GM12801 (cell line): ENCODE data around the gene SENP3.

Experiments
- TF ChIP-seq, protein P1 (sequence below): IDR thresholded peaks from one replicate; pipeline ENCODE4 v1.5.1; 2011; ENCODE audit warnings: control low read depth; ENCODE audit not compliant: insufficient read length; ENCODE audit errors: extremely low read depth

Gene SENP3

DNA sequence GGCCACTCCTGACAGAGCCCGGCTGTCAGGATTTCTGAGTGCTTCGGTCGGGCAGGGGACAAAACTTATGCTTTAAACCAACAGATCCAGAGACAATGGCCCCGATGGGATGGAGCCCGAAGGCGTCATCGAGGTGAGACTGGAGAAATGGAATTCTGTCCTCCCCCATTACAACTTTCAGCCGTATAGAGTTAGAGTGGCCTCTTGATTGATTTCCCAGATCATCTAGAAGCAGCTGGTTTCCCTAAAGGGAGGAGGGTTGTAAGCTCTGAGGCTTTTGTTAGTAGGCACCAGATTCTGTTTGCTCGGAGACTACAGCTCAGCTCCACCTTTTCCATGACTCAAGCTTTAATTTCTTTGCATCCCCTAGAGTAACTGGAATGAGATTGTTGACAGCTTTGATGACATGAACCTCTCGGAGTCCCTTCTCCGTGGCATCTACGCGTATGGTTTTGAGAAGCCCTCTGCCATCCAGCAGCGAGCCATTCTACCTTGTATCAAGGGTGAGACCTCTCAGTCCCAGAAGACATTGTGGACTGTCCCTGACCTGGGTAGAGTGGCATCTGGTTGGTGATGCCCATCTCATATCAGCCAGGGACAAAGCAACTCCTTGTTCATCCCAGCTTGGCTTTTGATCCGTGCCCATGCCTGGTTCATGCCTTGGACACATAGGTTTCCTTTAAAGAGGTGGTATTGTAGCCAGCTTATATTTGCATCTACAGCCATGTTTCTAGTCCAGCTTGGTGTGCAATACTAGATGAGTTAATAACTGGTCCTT is 12.6 kb downstream of the SENP3 start:
- TF ChIP-seq, protein P1, sequence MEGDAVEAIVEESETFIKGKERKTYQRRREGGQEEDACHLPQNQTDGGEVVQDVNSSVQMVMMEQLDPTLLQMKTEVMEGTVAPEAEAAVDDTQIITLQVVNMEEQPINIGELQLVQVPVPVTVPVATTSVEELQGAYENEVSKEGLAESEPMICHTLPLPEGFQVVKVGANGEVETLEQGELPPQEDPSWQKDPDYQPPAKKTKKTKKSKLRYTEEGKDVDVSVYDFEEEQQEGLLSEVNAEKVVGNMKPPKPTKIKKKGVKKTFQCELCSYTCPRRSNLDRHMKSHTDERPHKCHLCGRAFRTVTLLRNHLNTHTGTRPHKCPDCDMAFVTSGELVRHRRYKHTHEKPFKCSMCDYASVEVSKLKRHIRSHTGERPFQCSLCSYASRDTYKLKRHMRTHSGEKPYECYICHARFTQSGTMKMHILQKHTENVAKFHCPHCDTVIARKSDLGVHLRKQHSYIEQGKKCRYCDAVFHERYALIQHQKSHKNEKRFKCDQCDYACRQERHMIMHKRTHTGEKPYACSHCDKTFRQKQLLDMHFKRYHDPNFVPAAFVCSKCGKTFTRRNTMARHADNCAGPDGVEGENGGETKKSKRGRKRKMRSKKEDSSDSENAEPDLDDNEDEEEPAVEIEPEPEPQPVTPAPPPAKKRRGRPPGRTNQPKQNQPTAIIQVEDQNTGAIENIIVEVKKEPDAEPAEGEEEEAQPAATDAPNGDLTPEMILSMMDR, result no peak

DNA sequence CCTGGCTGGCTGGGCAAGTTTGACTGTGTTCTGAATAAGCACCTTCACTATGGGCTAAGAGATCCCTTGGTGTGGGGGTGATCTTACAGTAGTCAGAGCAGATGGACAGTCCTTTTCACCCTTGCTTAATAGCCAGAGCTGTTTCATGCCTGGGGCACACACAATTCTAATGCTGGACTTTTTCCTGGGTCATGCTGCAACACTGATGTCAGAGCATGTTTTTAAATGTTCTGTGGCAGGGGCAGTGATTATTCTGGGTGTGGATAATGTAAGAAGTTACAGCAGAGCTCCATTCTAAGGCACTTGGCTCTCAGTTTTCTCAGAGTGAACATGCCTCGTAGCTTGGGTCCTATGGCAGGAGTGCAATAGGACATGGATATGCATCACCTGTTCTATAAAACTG is 13.8 kb downstream of the SENP3 start:
- TF ChIP-seq, protein P1, result no peak

DNA sequence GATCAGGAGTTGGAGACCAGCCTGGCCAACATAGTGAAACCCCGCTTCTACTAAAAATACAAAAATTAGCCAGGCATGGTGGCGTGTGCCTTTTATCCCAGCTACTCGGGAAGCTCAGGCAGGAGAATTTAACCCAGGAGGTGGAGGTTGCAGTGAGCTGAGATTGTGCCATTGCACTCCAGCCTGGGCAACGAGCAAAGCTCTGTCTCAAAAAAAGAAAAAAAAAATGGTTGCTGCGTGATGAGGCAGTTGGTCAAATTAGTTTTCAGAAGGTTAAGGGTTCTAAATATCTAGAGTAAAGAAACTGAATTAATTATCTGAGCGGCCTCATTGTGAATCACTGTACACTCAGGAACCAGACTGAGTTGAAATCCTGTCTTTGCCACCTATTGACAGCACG is 14.2 kb downstream of the SENP3 start:
- TF ChIP-seq, protein P1, result no peak

DNA sequence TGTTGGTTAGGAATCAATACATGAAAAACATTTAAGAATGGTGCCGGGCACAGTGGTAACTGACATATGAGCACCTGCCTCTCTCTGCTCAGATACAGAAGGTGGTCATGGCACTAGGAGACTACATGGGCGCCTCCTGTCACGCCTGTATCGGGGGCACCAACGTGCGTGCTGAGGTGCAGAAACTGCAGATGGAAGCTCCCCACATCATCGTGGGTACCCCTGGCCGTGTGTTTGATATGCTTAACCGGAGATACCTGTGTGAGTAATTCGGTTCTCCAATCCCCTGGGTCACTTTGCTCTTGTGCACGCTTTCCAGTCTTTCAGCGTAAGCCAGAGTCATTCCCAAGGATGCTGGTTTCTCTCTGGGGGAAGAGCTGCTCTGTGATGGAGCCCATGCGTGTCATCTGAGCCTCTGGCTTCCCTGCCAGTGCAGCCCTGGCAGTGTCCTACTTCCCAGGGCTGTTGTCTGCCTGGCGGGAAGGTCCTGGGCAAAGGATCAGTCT is 14.8 kb downstream of the SENP3 start:
- TF ChIP-seq, protein P1, result no peak

GRCh38 chr17:7577327-7578199 is 15.8 kb downstream of the SENP3 start:
- TF ChIP-seq, protein P1, result no peak

DNA sequence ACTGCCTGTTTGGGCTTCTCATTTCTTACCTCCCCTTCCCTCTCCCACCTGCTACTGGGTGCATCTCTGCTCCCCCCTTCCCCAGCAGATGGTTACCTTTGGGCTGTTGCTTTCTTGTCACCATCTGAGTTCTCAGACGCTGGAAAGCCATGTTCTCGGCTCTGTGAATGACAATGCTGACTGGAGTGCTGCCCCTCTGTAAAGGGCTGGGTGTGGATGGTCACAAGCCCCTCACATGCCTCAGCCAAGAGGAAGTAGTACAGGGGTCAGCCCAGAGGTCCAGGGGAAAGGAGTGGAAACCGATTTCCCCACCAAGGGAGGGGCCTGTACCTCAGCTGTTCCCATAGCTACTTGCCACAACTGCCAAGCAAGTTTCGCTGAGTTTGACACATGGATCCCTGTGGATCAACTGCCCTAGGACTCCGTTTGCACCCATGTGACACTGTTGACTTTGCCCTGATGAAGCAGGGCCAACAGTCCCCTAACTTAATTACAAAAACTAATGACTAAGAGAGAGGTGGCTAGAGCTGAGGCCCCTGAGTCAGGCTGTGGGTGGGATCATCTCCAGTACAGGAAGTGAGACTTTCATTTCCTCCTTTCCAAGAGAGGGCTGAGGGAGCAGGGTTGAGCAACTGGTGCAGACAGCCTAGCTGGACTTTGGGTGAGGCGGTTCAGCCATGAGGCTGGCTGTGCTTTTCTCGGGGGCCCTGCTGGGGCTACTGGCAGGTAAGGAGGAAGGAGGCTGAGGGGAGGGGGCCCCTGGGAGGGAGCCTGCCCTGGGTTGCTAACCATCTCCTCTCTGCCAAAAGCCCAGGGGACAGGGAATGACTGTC is 17.5 kb downstream of the SENP3 start, which contains the start of gene CD68:
Gene CD68 (plus strand): TSS at position 638 of the 833 bp plus-strand sequence. CDS start 40 bp downstream, at position 678.
- TF ChIP-seq, protein P1, result no peak
